Caki2 (cell line): ENCODE measurements around the gene DBF4. TPM values are rescaled to one million over a fixed set of nuclear protein-coding genes. Genes with fewer than 3 reads are reported as not detected.
A peak's percentile ranks its signal among the peaks of the same experiment; 100 is the strongest.
"Not testable (repeated sequence)": the region's sequence is repeated elsewhere in the genome, so short reads cannot be mapped to it uniquely, and the experiment has no call there.

Experiments used
- DNase-seq: peaks from one replicate; pipeline ENCODE4 v3.0.0-alpha.2; 2015; ENCODE audit warnings: low read depth
- in situ Hi-C: cut with HindIII; loops from 2 replicates; pipeline ENCODE4 v1.10.0; 2016; ENCODE audit warnings: low sequenced_read_pairs, low pct_unique_long_range_greater_than_20kb, mixed read lengths
- total RNA-seq: library from RNA; depleted of rRNA; stranded (reverse); fragments of >200 nt; shearing (Covaris generic); gene quantifications from 2 replicates; pipeline ENCODE4 v1.2.3, GENCODE V29; 2014; ENCODE audit warnings: low replicate concordance

The DBF4 gene
- total RNA-seq, 1 experiment from 2014 or later, result 27.4 TPM

GRCh38 chr7:87877366-87878040, 1.2 kb downstream of the DBF4 start:
- in situ Hi-C loops, result no loop called here
- no peak for DNase-seq

- in situ Hi-C loops, result no loop called here
- DNase-seq, result no peak
Observed at GRCh38 chr7:87878208-87878735, 2.0 kb downstream of the DBF4 start.

- no peak for DNase-seq
- in situ Hi-C loops, result no loop called here
Observed at GRCh38 chr7:87882151-87882937, 6.1 kb downstream of the DBF4 start.

GRCh38 chr7:87885018-87885417, 8.7 kb downstream of the DBF4 start:
- in situ Hi-C loops, result no loop called here
- no peak for DNase-seq

GRCh38 chr7:87886875-87887274, 10.6 kb downstream of the DBF4 start:
- DNase-seq, result no peak
- in situ Hi-C loops, result no loop called here

GRCh38 chr7:87895363-87895762, 19.1 kb downstream of the DBF4 start:
- in situ Hi-C loops, result no loop called here

GRCh38 chr7:87899255-87899654, 23.0 kb downstream of the DBF4 start:
- in situ Hi-C loops, result no loop called here
- DNase-seq, result no peak

More at GRCh38 chr7:87895363-87895762, 19.1 kb downstream of the DBF4 start:
- no peak for DNase-seq

- in situ Hi-C loops, result not testable (repeated sequence)
Observed at GRCh38 chr7:87907136-87907906, 31.0 kb downstream of the DBF4 start.

GRCh38 chr7:87908814-87909213, 32.5 kb downstream of the DBF4 start:
- DNase-seq, in situ Hi-C loops: not testable (repeated sequence)

More at GRCh38 chr7:87907136-87907906, 31.0 kb downstream of the DBF4 start:
- not testable (repeated sequence) for DNase-seq

GRCh38 chr7:87912121-87912520, 35.8 kb downstream of the DBF4 start:
- no peak for DNase-seq
- in situ Hi-C loops, result no loop called here

GRCh38 chr7:87918740-87919139, 42.4 kb downstream of the DBF4 start:
- DNase-seq, result no peak
- in situ Hi-C loops, result no loop called here

- DNase-seq, result no peak
- in situ Hi-C loops, result no loop called here
Observed at GRCh38 chr7:87919875-87920274, 43.6 kb downstream of the DBF4 start.

- in situ Hi-C loops, result no loop called here
- DNase-seq, result no peak
Observed at GRCh38 chr7:87920578-87920977, 44.3 kb downstream of the DBF4 start.

GRCh38 chr7:87922759-87923395, 46.6 kb downstream of the DBF4 start:
- in situ Hi-C loops, DNase-seq: not testable (repeated sequence)

- DNase-seq, result peak; percentile 30
- in situ Hi-C loops, result no loop called here
Observed at GRCh38 chr7:87926581-87927461, 50.5 kb downstream of the DBF4 start.

GRCh38 chr7:87933605-87933952, 57.3 kb downstream of the DBF4 start:
- in situ Hi-C loops, result no loop called here
- DNase-seq, result no peak

GRCh38 chr7:87933953-87934698, 57.8 kb downstream of the DBF4 start, which contains the start of gene ADAM22:
Gene ADAM22 (plus strand): TSS chr7:87934251. CDS start chr7:87934466, 215 bp downstream.
- peak; percentile 91 for DNase-seq
- in situ Hi-C loops, result no loop called here
